Keratinocyte (primary cell): ENCODE results near the gene IQSEC3. TPM values are rescaled to one million over a fixed set of nuclear protein-coding genes. Genes with fewer than 3 reads are reported as not detected.

Experiments used
- DNase-seq: peaks from one replicate; pipeline ENCODE4 v3.0.0-alpha.2; 2011; ENCODE audit warnings: low read depth, missing footprints, low spot score
- FAIRE-seq: peaks from 2 replicates; lab custom pipeline; 2011; peaks lifted over from hg19 to GRCh38; lab: Jason Lieb, UNC
- H2AFZ ChIP-seq: 2 replicates; pipeline ENCODE4 v1.6.0; 2012; ENCODE audit warnings: low read length, control low read depth, inconsistent platforms; ENCODE audit not compliant: control insufficient read depth
- H3K27ac ChIP-seq: 2 replicates; pipeline ENCODE4 v1.5.1; 2011; ENCODE audit warnings: low read length; ENCODE audit not compliant: control insufficient read depth, insufficient read depth
- H3K27me3 ChIP-seq: 3 replicates; pipeline ENCODE4 v1.6.0; 2011; ENCODE audit warnings: low read length; ENCODE audit not compliant: control insufficient read depth, insufficient read depth; ENCODE audit errors: extremely low read depth
- H3K36me3 ChIP-seq, 2 experiments: 2 replicates in 1 of 2; 3 replicates in 1 of 2; pipeline ENCODE4 v1.5.1; 2011; ENCODE audit warnings: low read length in 2 of 2, mild to moderate bottlenecking in 1 of 2; ENCODE audit not compliant: control insufficient read depth in 2 of 2, insufficient read depth in 2 of 2; ENCODE audit errors: extremely low read depth in 1 of 2
- H3K4me1 ChIP-seq: 3 replicates; pipeline ENCODE4 v1.5.1; 2011; ENCODE audit warnings: low read length; ENCODE audit not compliant: control insufficient read depth, insufficient read depth; ENCODE audit errors: extremely low read depth
- H3K4me2 ChIP-seq: 3 replicates; pipeline ENCODE4 v1.6.0; 2011; ENCODE audit warnings: low read depth, low read length; ENCODE audit not compliant: control insufficient read depth, insufficient read depth; ENCODE audit errors: extremely low read depth
- H3K4me3 ChIP-seq, 3 experiments: fragments of 200-600 bp in 1 of 3; sonication (generic) in 1 of 3; 2 replicates in 2 of 3; 3 replicates in 1 of 3; pipeline ENCODE4 v1.5.1; 2011 to 2016; ENCODE audit warnings: low read length in 3 of 3, mild to moderate bottlenecking in 3 of 3, control low read depth in 2 of 3, inconsistent platforms in 1 of 3, low read depth in 1 of 3, mixed read lengths in 1 of 3, mixed run types in 1 of 3, moderate library complexity in 1 of 3; ENCODE audit not compliant: control insufficient read depth in 2 of 3, insufficient read depth in 2 of 3; ENCODE audit errors: extremely low read depth in 1 of 3
- H3K79me2 ChIP-seq: 2 replicates; pipeline ENCODE4 v1.6.0; 2012; ENCODE audit warnings: low read length; ENCODE audit not compliant: control insufficient read depth, insufficient read depth
- H3K9ac ChIP-seq: 3 replicates; pipeline ENCODE4 v1.6.0; 2011; ENCODE audit warnings: low read length; ENCODE audit not compliant: control insufficient read depth, insufficient read depth; ENCODE audit errors: extremely low read depth
- H3K9me1 ChIP-seq: 3 replicates; pipeline ENCODE4 v1.6.0; 2011; ENCODE audit warnings: low read length; ENCODE audit not compliant: control insufficient read depth, insufficient read depth; ENCODE audit errors: extremely low read depth
- H3K9me3 ChIP-seq: 2 replicates; pipeline ENCODE4 v1.5.1; 2012; ENCODE audit warnings: low read depth, low read length; ENCODE audit not compliant: control insufficient read depth
- H4K20me1 ChIP-seq: 3 replicates; pipeline ENCODE4 v1.6.0; 2011; ENCODE audit warnings: low read length; ENCODE audit not compliant: control insufficient read depth, insufficient read depth; ENCODE audit errors: extremely low read depth
- EZH2 ChIP-seq: IDR thresholded peaks from one replicate; pipeline ENCODE4 v1.6.1; 2012; ENCODE audit warnings: inconsistent platforms, mild to moderate bottlenecking, low read length, moderate library complexity
- dilution Hi-C: fragments of 300-500 bp; cut with MboI; formaldehyde crosslinking; loops from one replicate; pipeline ENCODE4 v1.7.0; 2020; ENCODE audit warnings: low sequenced_read_pairs; ENCODE audit not compliant: extremely low pct_ligation_motif_present
- polyA plus RNA-seq, 5 experiments: library from polyadenylated mRNA; depleted of rRNA in 3 of 5; stranded (reverse) in 3 of 5; stranded (forward) in 1 of 5; unstranded in 1 of 5; fragments of >200 nt; gene quantifications; 1 replicate in 1 of 5; 2 replicates in 3 of 5; 3 replicates in 1 of 5; pipeline versions ENCODE4 v1.2.1 to v1.2.3, GENCODE V29; 2011 to 2012; ENCODE audit warnings: missing spikeins in 2 of 5, low read depth in 1 of 5, low replicate concordance in 1 of 5
- TF ChIP-seq, protein P1 (sequence below), 3 experiments: IDR thresholded peaks in 1 of 3; conservative IDR thresholded peaks in 1 of 3; optimal IDR thresholded peaks in 1 of 3; 2 replicates in 2 of 3; 3 replicates in 1 of 3; pipeline versions ENCODE3 to v1.5.1; 2011; ENCODE audit warnings: low read length in 3 of 3, mild to moderate bottlenecking in 3 of 3, moderate library complexity in 2 of 3, control low read depth in 1 of 3, inconsistent platforms in 1 of 3; ENCODE audit not compliant: insufficient read depth in 2 of 3; ENCODE audit errors: extremely low read depth in 1 of 3

IQSEC3 gene
- polyA plus RNA-seq, 1 donor (not counting 4 experiments of a cell fraction or from before 2014, with no cell fraction given) = not detected

DNA sequence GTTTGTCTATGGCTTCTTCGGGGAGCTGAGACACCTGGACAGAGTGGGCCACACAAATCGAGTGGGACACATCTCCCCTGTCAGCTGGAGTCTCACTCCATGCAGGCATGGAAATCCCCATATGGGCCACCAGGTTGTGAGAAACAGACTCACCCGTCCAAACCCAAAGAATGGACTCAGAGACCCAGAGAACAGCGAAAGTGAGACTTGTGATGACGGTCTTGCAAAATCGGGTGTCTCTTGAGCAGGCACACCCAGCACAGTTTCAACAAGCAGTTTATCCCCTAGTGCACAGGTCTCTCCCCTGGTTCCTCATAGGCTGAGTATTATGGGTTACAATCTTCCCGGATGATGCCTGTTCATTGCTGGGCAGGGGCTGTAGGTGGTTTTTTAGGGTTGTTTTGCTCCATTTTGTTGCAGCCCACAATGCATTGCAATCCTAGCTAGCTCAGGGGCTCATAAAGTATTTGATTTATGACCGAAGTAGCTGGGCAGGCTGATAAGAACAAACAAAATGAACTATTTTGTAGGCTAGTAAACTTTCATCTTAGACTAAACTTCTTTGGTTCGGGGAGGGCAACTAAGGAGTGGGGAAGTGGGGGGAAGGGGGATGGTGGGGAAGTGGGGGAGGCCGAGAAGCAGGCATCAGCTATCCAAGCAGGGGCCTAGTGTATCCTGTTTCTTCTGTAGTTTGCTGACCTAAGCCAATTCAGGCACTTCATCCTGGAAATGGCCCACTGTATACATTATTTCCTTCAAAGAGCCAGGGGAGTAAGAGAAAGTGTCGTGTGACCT lies 45.3 kb downstream of the IQSEC3 start:
- dilution Hi-C loops = no loop called here
- H2AFZ ChIP-seq = no peak overlapping the region
- H3K9me3 ChIP-seq = no peaks in the 10 kb centered on the region
- H3K9me1 ChIP-seq = no peaks in the 10 kb centered on the region
- no peak overlapping the region for H3K4me2 ChIP-seq
- no peaks in the 10 kb centered on the region for H4K20me1 ChIP-seq
- no peaks in the 10 kb centered on the region for H3K79me2 ChIP-seq
- DNase-seq = no peak
- H3K9ac ChIP-seq = no peak overlapping the region
- H3K27ac ChIP-seq = no peak overlapping the region
- TF ChIP-seq EZH2 = no peak
- TF ChIP-seq, protein P1, sequence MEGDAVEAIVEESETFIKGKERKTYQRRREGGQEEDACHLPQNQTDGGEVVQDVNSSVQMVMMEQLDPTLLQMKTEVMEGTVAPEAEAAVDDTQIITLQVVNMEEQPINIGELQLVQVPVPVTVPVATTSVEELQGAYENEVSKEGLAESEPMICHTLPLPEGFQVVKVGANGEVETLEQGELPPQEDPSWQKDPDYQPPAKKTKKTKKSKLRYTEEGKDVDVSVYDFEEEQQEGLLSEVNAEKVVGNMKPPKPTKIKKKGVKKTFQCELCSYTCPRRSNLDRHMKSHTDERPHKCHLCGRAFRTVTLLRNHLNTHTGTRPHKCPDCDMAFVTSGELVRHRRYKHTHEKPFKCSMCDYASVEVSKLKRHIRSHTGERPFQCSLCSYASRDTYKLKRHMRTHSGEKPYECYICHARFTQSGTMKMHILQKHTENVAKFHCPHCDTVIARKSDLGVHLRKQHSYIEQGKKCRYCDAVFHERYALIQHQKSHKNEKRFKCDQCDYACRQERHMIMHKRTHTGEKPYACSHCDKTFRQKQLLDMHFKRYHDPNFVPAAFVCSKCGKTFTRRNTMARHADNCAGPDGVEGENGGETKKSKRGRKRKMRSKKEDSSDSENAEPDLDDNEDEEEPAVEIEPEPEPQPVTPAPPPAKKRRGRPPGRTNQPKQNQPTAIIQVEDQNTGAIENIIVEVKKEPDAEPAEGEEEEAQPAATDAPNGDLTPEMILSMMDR (optimal IDR thresholded peaks at IDR 0.05 in 1 of 3, IDR thresholded peaks at IDR 0.05 in 1 of 3, conservative IDR thresholded peaks at IDR 0.05 in 1 of 3; ENCODE audit: extremely low read depth in 1 of 3, insufficient read depth in 2 of 3, low read length in 3 of 3) = no peak
- H3K27me3 ChIP-seq = no peaks in the 10 kb centered on the region
- no peak overlapping the region for H3K4me3 ChIP-seq
- no peak for FAIRE-seq
- H3K4me1 ChIP-seq = no peaks in the 10 kb centered on the region
- H3K36me3 ChIP-seq = no peaks in the 10 kb centered on the region

DNA sequence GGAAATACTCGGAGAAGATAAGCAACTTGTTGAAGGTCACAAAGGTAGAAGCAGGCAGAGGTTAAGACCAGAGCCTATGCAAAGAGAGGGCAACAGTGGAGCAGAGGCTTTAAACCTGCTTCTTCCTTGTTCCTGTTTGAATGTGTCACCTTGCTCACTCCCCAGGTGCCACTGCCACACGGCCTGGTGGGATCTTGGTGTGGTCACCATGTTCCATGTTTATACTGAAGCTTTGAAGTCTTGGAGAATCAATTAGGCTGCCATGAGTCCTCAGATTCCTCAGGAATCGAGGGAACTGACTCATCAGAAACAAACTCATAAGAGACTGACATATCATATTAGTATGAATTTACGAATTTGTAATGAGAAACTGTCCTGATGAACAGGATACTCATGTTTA lies 46.8 kb downstream of the IQSEC3 start:
- Histone ChIP-seq H3K9me1 (no peaks in the 10 kb centered on the region), H3K4me2 (no peak overlapping the region), H3K4me3 (no peak overlapping the region), H2AFZ (no peak overlapping the region), H3K36me3 (no peaks in the 10 kb centered on the region), H3K79me2 (no peaks in the 10 kb centered on the region), H3K27me3 (no peaks in the 10 kb centered on the region), H3K27ac (no peak overlapping the region), H3K4me1 (no peaks in the 10 kb centered on the region), H3K9ac (no peak overlapping the region), H3K9me3 (no peaks in the 10 kb centered on the region), H4K20me1 (no peaks in the 10 kb centered on the region)
- dilution Hi-C loops = no loop called here
- no peak for DNase-seq
- FAIRE-seq = no peak
- TF ChIP-seq EZH2 = no peak
- TF ChIP-seq, protein P1 (optimal IDR thresholded peaks at IDR 0.05 in 1 of 3, IDR thresholded peaks at IDR 0.05 in 1 of 3, conservative IDR thresholded peaks at IDR 0.05 in 1 of 3; ENCODE audit: extremely low read depth in 1 of 3, insufficient read depth in 2 of 3, low read length in 3 of 3) = no peak
